Fibroblast of pulmonary artery (primary cell): Measurements from ENCODE around the gene EMC9.

ENCODE experiments used
- DNase-seq: peaks from one replicate; pipeline ENCODE4 v3.0.0-alpha.2; 2010; ENCODE audit warnings: low read depth
- H3K4me3 ChIP-seq: replicated peaks from 2 replicates; pipeline ENCODE4 v1.5.1; 2011; ENCODE audit warnings: low read depth, mild to moderate bottlenecking, control low read depth, low read length, moderate library complexity
- CTCF ChIP-seq: IDR thresholded peaks from 2 replicates; pipeline ENCODE4 v1.5.1; 2011; ENCODE audit warnings: mild to moderate bottlenecking, control low read depth, low read length, inconsistent platforms; ENCODE audit errors: missing control alignments

Gene EMC9

DNA sequence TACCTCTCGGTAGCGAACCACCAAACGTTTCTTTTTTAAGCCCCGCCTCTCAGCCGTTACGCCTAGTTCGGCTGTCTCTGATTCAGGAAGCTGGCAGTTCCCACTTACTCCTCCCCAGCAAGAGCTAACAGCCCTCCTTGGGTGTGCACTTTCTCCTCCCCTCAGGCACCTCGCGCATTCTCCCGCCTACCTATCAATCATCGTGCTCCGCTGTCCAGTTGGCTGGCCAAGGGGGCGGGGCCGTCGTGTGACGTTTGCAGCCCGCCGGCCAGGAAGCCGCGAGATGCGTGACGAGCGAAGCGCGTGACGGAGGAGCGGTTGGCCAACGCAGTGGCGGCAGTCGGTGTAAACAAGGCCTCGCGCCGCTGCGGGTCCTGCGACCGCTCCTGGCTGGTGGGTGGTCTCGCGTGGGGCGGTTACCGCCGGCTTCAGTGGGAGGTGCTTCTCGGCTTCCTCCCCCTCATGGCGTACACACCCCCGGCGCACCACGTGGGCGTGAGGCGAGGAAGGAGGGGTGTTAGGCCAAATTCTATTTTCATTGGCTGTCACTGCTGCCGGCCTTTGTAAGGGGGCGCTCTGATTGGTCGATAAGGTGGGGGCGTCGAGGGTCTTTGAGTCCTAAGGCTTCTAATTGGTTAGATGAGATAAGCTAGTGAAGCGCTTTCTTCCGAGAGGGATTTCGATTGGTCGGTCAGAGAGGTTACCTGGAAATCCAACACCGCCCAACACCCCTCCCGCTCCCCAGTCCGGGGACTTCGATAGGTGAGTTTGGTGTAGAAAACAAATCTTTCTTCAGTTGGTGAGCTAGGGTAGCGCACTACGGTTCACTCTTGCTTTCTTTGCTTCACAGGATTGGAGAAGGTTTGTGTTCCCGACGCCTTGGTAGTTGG is 26.6 kb downstream of the EMC9 start, which contains the start of the genes DCAF11 and NRL:
TSS of gene DCAF11 (plus strand) at position 246 of the 890 bp plus-strand sequence. CDS start 818 bp downstream, outside the sequence.
TSS of gene NRL (minus strand) at position 418 of the 890 bp plus-strand sequence. CDS start 32,101 bp downstream, outside the sequence.
- peak; percentile 100 for DNase-seq
- no peak for TF ChIP-seq CTCF
- peak within 1 kb of the TSS; percentile 96 for H3K4me3 ChIP-seq

GRCh38 chr14:24113801-24114531 is 27.4 kb downstream of the EMC9 start:
- peak; percentile 84 for DNase-seq
- peak overlapping the region; percentile 96 for H3K4me3 ChIP-seq
- TF ChIP-seq CTCF, result no peak

DNA sequence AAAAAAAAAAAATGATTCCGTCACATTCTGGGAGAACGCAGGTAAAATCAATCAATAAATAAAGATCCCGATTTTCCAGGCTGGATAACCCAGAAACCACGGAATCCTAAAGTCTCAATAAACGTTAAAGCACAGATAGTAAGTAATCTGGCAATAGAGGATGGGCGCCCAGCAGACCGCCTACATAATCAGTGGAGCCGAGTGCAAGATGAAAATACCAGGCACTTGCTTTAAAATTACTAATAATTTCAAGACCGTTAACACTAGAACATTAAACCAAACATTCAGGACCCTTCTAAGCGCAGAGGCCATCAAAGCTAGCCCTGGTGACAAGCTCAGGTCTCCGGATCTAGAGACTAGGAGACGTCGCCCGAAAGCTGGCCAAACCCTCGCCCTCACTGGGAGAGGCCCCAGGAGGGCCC is 28.0 kb downstream of the EMC9 start:
- TF ChIP-seq CTCF, result no peak
- no peak for DNase-seq
- peak overlapping the region; percentile 96 for H3K4me3 ChIP-seq

DNA sequence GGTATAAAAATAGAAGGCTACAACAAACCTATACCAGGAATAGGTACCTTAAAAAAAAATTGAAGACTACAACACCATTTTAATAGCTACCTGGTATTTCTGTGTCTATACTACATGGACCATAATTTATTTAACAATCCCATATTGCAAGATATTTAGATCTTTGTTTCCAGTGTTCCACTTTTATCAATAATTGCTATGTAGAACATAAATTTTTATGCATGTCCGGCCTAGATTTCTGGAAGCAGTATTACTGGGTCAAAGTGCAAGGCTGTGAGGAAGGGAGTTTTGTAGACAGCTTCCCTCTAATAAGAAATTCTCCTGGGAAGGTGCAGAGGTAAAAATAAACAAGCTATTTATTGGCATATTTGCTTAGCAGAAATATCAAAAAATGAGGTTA is 30.9 kb downstream of the EMC9 start:
- no peak for TF ChIP-seq CTCF
- DNase-seq, result no peak
- H3K4me3 ChIP-seq, result no peak overlapping the region

DNA sequence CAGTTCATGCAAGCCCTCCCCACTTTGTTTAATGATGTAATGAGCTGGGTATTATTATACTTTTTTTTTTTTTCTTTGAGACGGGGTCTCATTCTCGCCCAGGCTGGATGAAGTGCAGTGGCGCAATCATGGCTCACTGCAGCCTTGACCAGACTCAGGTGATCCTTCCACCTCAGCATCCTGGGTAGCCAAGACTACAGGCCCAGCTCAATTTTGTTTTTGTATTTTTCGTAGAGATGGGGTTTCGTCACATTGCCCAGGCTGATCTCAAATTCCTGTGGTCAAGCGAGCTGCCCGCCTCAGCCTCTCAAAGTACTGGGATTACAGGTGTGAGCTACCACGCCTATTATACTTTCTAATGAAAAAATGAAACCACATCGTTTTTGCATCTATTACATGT is 31.3 kb downstream of the EMC9 start:
- no peak for DNase-seq
- no peak for TF ChIP-seq CTCF
- no peak overlapping the region for H3K4me3 ChIP-seq

DNA sequence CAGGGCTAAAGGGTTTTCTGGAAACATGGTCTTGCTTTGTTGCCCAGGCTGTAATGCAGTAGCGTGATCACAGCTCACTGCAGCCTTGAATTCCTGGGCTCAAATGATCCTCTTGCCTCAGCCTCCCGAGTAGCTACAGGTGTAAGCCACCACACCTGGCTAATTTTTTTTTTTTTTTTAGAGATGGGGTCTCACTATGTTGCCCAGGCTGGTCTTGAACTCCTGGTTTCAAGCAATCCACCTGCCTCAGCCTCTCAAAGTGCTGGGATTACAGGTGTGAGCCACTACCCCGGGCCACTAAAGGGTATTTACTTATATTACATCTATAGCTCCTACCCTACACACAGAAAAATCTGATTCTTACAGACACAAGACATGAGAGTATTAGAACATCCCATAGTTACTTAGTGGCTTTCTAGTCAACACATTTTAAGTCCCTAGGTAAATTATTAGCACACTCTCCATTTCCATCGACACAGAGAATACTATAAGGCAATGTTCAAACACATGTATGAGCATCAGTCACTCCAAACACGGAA is 33.0 kb downstream of the EMC9 start:
- TF ChIP-seq CTCF, result no peak
- no peak overlapping the region for H3K4me3 ChIP-seq
- DNase-seq, result no peak
